ENCODE results near the gene ADORA1. TPM values are rescaled to one million over a fixed set of nuclear protein-coding genes. Genes with fewer than 3 reads are reported as not detected.

ADORA1 gene
- total RNA-seq, 3 donors from 2014 or later (not counting 1 experiment from before 2014, with no cell fraction given) = not detected

GRCh38 chr1:203168256-203168786, 40.8 kb downstream of the ADORA1 start:
- no peaks in the 10 kb centered on the region for H3K36me3 ChIP-seq (ENCODE audit: control insufficient read depth, insufficient read depth, low read length)
- H3K4me1 Mint-ChIP-seq = peaks cover 0 to 15% of the 10 kb centered on the region in 2 donors
- H3K27me3 ChIP-seq (ENCODE audit: control insufficient read depth, insufficient read depth, low read length) = no peaks in the 10 kb centered on the region
- no peaks in the 10 kb centered on the region for H3K36me3 Mint-ChIP-seq
- no peaks in the 10 kb centered on the region for H3K9me3 ChIP-seq (ENCODE audit: control insufficient read depth, insufficient read depth, low read length)
- ATAC-seq (no peak), DNase-seq (no peak)
- intact Hi-C loops (cut with micrococcal nuclease) = no loop called here
- TF ChIP-seq CTCF (IDR thresholded peaks at IDR 0.05) = no peak
- no peak overlapping the region for H3K4me3 Mint-ChIP-seq
- H3K27ac ChIP-seq (ENCODE audit: low read length) = no peak overlapping the region
- H3K27me3 Mint-ChIP-seq (ENCODE audit: low read depth in 2 of 2) = peaks cover 0 to 12% of the 10 kb centered on the region in 2 donors
- no peaks in the 10 kb centered on the region for H3K9me3 Mint-ChIP-seq
- 88% methylated on average over 12 of the region's 12 CpGs for WGBS (ENCODE audit: insufficient coverage)
- no peak overlapping the region for H3K27ac Mint-ChIP-seq
- no peak overlapping the region for H3K4me3 ChIP-seq (ENCODE audit: low read length)
- no peaks in the 10 kb centered on the region for H3K4me1 ChIP-seq (ENCODE audit: control insufficient read depth, insufficient read depth, low read length)

- Mint-ChIP-seq H3K27me3 (ENCODE audit: low read depth in 2 of 2) (peaks cover 0 to 5% of the 10 kb centered on the region in 2 donors), H3K4me1 (peaks cover 0 to 15% of the 10 kb centered on the region in 2 donors), H3K4me3 (no peak overlapping the region), H3K27ac (no peak overlapping the region), H3K36me3 (no peaks in the 10 kb centered on the region), H3K9me3 (no peaks in the 10 kb centered on the region)
- DNase-seq (no peak), ATAC-seq (no peak)
- 89% methylated on average over 9 of the region's 9 CpGs for WGBS (ENCODE audit: insufficient coverage)
- intact Hi-C loops (cut with micrococcal nuclease) = no loop called here
- Histone ChIP-seq H3K9me3 (ENCODE audit: control insufficient read depth, insufficient read depth, low read length) (no peaks in the 10 kb centered on the region), H3K36me3 (ENCODE audit: control insufficient read depth, insufficient read depth, low read length) (no peaks in the 10 kb centered on the region), H3K27ac (ENCODE audit: low read length) (no peak overlapping the region), H3K4me1 (ENCODE audit: control insufficient read depth, insufficient read depth, low read length) (no peaks in the 10 kb centered on the region), H3K27me3 (ENCODE audit: control insufficient read depth, insufficient read depth, low read length) (no peaks in the 10 kb centered on the region), H3K4me3 (ENCODE audit: low read length) (no peak overlapping the region)
- TF ChIP-seq CTCF (IDR thresholded peaks at IDR 0.05) = no peak
Observed at GRCh38 chr1:203168991-203169390, 41.5 kb downstream of the ADORA1 start.

GRCh38 chr1:203169770-203170520, 42.4 kb downstream of the ADORA1 start:
- H3K36me3 Mint-ChIP-seq = no peaks in the 10 kb centered on the region
- no peak overlapping the region for H3K4me3 Mint-ChIP-seq
- WGBS (ENCODE audit: insufficient coverage) = 88% methylated on average over 18 of the region's 21 CpGs
- no peaks in the 10 kb centered on the region for H3K9me3 ChIP-seq (ENCODE audit: control insufficient read depth, insufficient read depth, low read length)
- H3K27me3 ChIP-seq (ENCODE audit: control insufficient read depth, insufficient read depth, low read length) = no peaks in the 10 kb centered on the region
- H3K27me3 Mint-ChIP-seq (ENCODE audit: low read depth in 2 of 2) = no peaks in the 10 kb centered on the region
- ATAC-seq (no peak), DNase-seq (no peak)
- no peak overlapping the region for H3K27ac ChIP-seq (ENCODE audit: low read length)
- intact Hi-C loops (cut with micrococcal nuclease) = no loop called here
- no peak overlapping the region for H3K27ac Mint-ChIP-seq
- H3K36me3 ChIP-seq (ENCODE audit: control insufficient read depth, insufficient read depth, low read length) = no peaks in the 10 kb centered on the region
- H3K4me1 Mint-ChIP-seq = peaks cover 0 to 15% of the 10 kb centered on the region in 2 donors
- H3K9me3 Mint-ChIP-seq = no peaks in the 10 kb centered on the region
- TF ChIP-seq CTCF (IDR thresholded peaks at IDR 0.05) = no peak
- no peak overlapping the region for H3K4me3 ChIP-seq (ENCODE audit: low read length)
- H3K4me1 ChIP-seq (ENCODE audit: control insufficient read depth, insufficient read depth, low read length) = no peaks in the 10 kb centered on the region
